ENCODE measurements around the gene SS18L1.

DNA sequence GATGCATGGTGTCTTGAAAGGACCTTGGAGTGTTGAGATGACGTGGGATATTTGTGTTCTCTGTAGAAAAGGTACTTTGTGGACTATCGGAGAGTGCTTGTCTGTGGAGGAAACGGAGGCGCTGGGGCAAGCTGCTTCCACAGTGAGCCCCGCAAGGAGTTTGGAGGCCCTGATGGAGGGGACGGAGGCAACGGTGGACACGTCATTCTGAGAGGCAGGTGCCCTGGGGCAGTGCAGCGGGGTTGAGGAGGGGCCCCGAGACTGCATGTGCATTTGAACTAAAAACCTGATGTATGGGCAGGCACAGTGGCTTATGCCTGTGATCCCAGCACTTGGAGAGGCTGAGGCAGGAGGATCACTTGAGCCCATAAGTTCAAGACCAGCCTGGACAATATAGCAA is 52.2 kb downstream of the SS18L1 start:
- TF ChIP-seq POLR2A (IDR thresholded peaks at IDR 0.05) (no peak), EP300 (IDR thresholded peaks at IDR 0.05) (no peak)
- TF ChIP-seq, protein P1, sequence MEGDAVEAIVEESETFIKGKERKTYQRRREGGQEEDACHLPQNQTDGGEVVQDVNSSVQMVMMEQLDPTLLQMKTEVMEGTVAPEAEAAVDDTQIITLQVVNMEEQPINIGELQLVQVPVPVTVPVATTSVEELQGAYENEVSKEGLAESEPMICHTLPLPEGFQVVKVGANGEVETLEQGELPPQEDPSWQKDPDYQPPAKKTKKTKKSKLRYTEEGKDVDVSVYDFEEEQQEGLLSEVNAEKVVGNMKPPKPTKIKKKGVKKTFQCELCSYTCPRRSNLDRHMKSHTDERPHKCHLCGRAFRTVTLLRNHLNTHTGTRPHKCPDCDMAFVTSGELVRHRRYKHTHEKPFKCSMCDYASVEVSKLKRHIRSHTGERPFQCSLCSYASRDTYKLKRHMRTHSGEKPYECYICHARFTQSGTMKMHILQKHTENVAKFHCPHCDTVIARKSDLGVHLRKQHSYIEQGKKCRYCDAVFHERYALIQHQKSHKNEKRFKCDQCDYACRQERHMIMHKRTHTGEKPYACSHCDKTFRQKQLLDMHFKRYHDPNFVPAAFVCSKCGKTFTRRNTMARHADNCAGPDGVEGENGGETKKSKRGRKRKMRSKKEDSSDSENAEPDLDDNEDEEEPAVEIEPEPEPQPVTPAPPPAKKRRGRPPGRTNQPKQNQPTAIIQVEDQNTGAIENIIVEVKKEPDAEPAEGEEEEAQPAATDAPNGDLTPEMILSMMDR (IDR thresholded peaks at IDR 0.05), result no peak

All from upper lobe of left lung (tissue), 4 donors.